GM12878 (cell line): Measurements from ENCODE around the gene HS3ST6. TPM values are rescaled to one million over a fixed set of nuclear protein-coding genes. Genes with fewer than 3 reads are reported as not detected.

Source experiments
- ATAC-seq: fragments of 200-7000 bp; cut with Tn5 transposase; 3 replicates; pipeline ENCODE4 v1.9.1; 2020; ENCODE audit warnings: mild to moderate bottlenecking, moderate library complexity
- BruUV-seq: library from RNA; stranded (reverse); fragments of 400-500 nt; replicated peaks from 2 replicates; lab custom pipeline; 2021; lab: Mats Ljungman, UMichigan
- CTCF ChIA-PET: fragments of 300-600 bp; sonication (Branson Sonifier 250); formaldehyde crosslinking; extraction: SDS; loops from one replicate; lab custom pipeline; 2021; ENCODE audit warnings: inconsistent platforms; lab: Yijun Ruan, JAX
- POLR2A ChIA-PET: fragments of 350-600 bp; formaldehyde crosslinking; extraction: SDS; loops from one replicate; lab custom pipeline; 2021; ENCODE audit warnings: inconsistent platforms; lab: Charles Lee
- RAD21 ChIA-PET: fragments of 300-600 bp; sonication (Branson Sonifier 250); formaldehyde crosslinking; loops from one replicate; lab custom pipeline; 2023; ENCODE audit warnings: antibody characterized with exemption; ENCODE audit not compliant: unreplicated experiment; lab: Charles Lee
- SMC1A ChIA-PET: fragments of 300-600 bp; sonication (Branson Sonifier 250); formaldehyde crosslinking; loops from one replicate; lab custom pipeline; 2023; ENCODE audit not compliant: unreplicated experiment, uncharacterized antibody; lab: Charles Lee
- DNase-seq: peaks from one replicate; pipeline ENCODE4 v3.0.0-alpha.2; 2011; ENCODE audit warnings: low read depth, low spot score
- FAIRE-seq: peaks from 3 replicates; lab custom pipeline; 2011; peaks lifted over from hg19 to GRCh38; lab: Jason Lieb, UNC
- H2AFZ ChIP-seq: 2 replicates; pipeline ENCODE4 v1.6.0; 2011; ENCODE audit warnings: low read depth, low read length, control low read depth; ENCODE audit not compliant: control insufficient read depth
- H3K27ac ChIP-seq: 2 replicates; pipeline ENCODE4 v1.5.1; 2011; ENCODE audit warnings: control low read depth; ENCODE audit not compliant: control insufficient read depth, insufficient read depth
- H3K27me3 ChIP-seq, 2 experiments: replicated peaks in 1 of 2; 2 replicates each; pipeline versions ENCODE4 v1.6.0 to v1.6.1; 2011; ENCODE audit warnings: low read length in 1 of 2; ENCODE audit not compliant: control insufficient read depth in 2 of 2, insufficient read depth in 2 of 2
- H3K36me3 ChIP-seq, 2 experiments: 2 replicates each; pipeline ENCODE4 v1.5.1; 2011; ENCODE audit warnings: low read length in 1 of 2; ENCODE audit not compliant: control insufficient read depth in 2 of 2, insufficient read depth in 2 of 2
- H3K4me1 ChIP-seq: 2 replicates; pipeline ENCODE4 v1.6.1; 2011; ENCODE audit warnings: mild to moderate bottlenecking, low read length, moderate library complexity, mixed read lengths; ENCODE audit not compliant: control insufficient read depth, insufficient read depth
- H3K4me2 ChIP-seq: 2 replicates; pipeline ENCODE4 v1.6.0; 2011; ENCODE audit warnings: control low read depth; ENCODE audit not compliant: control insufficient read depth, insufficient read depth
- H3K4me3 ChIP-seq: fragments of 200-600 bp; sonication (generic); 2 replicates; pipeline ENCODE4 v1.5.1; 2016
- H3K79me2 ChIP-seq: 2 replicates; pipeline ENCODE4 v1.6.0; 2011; ENCODE audit warnings: low read length; ENCODE audit not compliant: control insufficient read depth, insufficient read depth
- H3K9ac ChIP-seq: 2 replicates; pipeline ENCODE4 v1.8.0; 2011; ENCODE audit warnings: low read length, control low read depth, mixed read lengths; ENCODE audit not compliant: control insufficient read depth, insufficient read depth
- H3K9me3 ChIP-seq: replicated peaks from 3 replicates; pipeline ENCODE4 v1.5.1; 2011; ENCODE audit warnings: mild to moderate bottlenecking, low read length; ENCODE audit not compliant: control insufficient read depth, insufficient read depth
- H4K20me1 ChIP-seq: 2 replicates; pipeline ENCODE4 v1.6.0; 2011; ENCODE audit not compliant: control insufficient read depth, insufficient read depth
- CBX5 ChIP-seq: sonication (generic); IDR thresholded peaks from 2 replicates; pipeline ENCODE4 v1.6.1; 2016; ENCODE audit warnings: low read depth, moderate library complexity, mild to moderate bottlenecking, inconsistent platforms
- ETV6 ChIP-seq, 2 experiments: fragments of 450-650 bp in 1 of 2; IDR thresholded peaks in 1 of 2; conservative IDR thresholded peaks in 1 of 2; 2 replicates each; pipeline ENCODE4 v1.6.1; 2014; ENCODE audit warnings: antibody characterized with exemption in 1 of 2, borderline replicate concordance in 1 of 2, low read depth in 1 of 2, mild to moderate bottlenecking in 1 of 2, moderate library complexity in 1 of 2
- PAX5 ChIP-seq: IDR thresholded peaks from 2 replicates; pipeline ENCODE4 v1.6.1; 2011; ENCODE audit warnings: low read depth, low read length, borderline replicate concordance
- POLR2AphosphoS5 ChIP-seq: IDR thresholded peaks from 2 replicates; pipeline ENCODE4 v1.6.1; 2011; ENCODE audit warnings: mild to moderate bottlenecking, low read length, inconsistent platforms
- ZZZ3 ChIP-seq: IDR thresholded peaks from 2 replicates; pipeline ENCODE4 v1.6.1; 2011; ENCODE audit warnings: low read depth; ENCODE audit not compliant: control insufficient read depth, insufficient read length
- WGBS: methylation state at CpG from one replicate; pipeline ENCODE4 v1.1.6; 2016; ENCODE audit warnings: low lambda C conversion rate; ENCODE audit not compliant: insufficient replicate concordance, insufficient coverage; ENCODE audit errors: missing lambda C conversion rate; 5-methylcytosine and 5-hydroxymethylcytosine counted together
- in situ Hi-C: fragments of 300-500 bp; cut with MboI; formaldehyde crosslinking; loops from 9 replicates; pipeline ENCODE4 v1.14.3; 2018; ENCODE audit warnings: mixed read lengths
- intact Hi-C: fragments of 100-400 bp; cut with micrococcal nuclease; formaldehyde crosslinking; loops from one replicate; pipeline ENCODE4 v1.14.2; 2022; ENCODE audit not compliant: unreplicated experiment
- polyA plus RNA-seq, 11 experiments: library from polyadenylated mRNA; depleted of rRNA in 4 of 11; unstranded in 6 of 11; stranded (reverse) in 5 of 11; fragments of >200 nt; fragmentation: Nextera tagmentation in 4 of 11; fragmentation: Illumina TruSeq in 1 of 11; extraction: Ambion mirVana in 4 of 11; extraction: Trizol in 1 of 11; gene quantifications; 1 replicate in 1 of 11; 2 replicates in 10 of 11; pipeline versions ENCODE4 v1.2.1 to v1.2.3, GENCODE V29; 2011 to 2016; ENCODE audit warnings: inconsistent platforms in 2 of 11, missing spikeins in 2 of 11, low read depth in 1 of 11
- total RNA-seq, 4 experiments: library from RNA; depleted of rRNA in 3 of 4; stranded (reverse); fragments of >200 nt in 3 of 4; fragmentation: Illumina TruSeq in 1 of 4; extraction: Trizol in 1 of 4; gene quantifications; 2 replicates each; pipeline versions ENCODE4 v1.2.1 to v1.2.3, GENCODE V29; 2013 to 2021
- TF ChIP-seq, protein P1 (sequence below): fragments of 450-650 bp; IDR thresholded peaks from 2 replicates; pipeline ENCODE4 v1.6.1; 2018; ENCODE audit warnings: borderline replicate concordance, mild to moderate bottlenecking; ENCODE audit not compliant: partially characterized antibody

Gene HS3ST6
- total and polyA plus RNA-seq, 10 of the 15 experiments (the other 5 are each of a cell fraction or from before 2014, with no cell fraction given): not detected

DNA sequence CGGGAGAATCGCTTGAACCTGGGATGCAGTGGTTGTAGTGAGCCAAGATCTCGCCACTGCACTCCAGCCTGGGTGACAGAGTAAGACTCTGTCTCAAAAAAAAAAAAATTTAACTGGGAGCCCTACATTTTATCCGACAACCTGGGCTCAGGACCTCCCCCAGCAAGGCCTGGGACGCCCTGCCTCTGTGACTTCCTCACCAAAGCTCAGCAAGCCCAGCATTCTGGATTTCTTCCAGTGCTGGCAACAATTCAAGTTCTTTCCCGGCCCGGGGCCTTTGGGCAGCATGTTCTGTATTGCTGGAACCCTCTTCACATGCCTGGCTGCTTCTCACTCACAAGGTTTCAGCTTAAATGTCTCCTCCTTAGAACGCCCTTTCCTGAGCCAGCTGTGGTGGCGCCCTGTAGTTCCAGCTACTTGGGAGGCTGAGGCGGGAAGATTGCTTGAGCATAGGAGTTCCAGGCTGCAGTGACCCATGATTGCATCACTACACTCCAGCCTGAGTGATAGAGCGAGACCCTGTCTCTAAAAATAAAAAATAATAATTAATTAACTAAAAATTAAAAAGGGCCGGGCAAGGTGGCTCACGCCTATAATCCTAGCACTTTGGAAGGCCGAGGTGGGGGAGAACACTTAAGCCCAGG, 30.4 kb downstream of the HS3ST6 start:
- SMC1A ChIA-PET: no interaction called here
- DNase-seq: no peak
- Histone ChIP-seq H3K27me3 (no peaks in the 10 kb centered on the region; a peak in 2 of 4 replicates), H3K4me2 (no peak overlapping the region), H4K20me1 (no peaks in the 10 kb centered on the region), H2AFZ (no peak overlapping the region), H3K4me3 (no peak overlapping the region), H3K4me1 (no peaks in the 10 kb centered on the region), H3K36me3 (no peaks in the 10 kb centered on the region), H3K9me3 (no peaks in the 10 kb centered on the region), H3K27ac (no peak overlapping the region), H3K9ac (no peak overlapping the region), H3K79me2 (no peaks in the 10 kb centered on the region)
- no TSS peak for BruUV-seq
- RAD21 ChIA-PET: interaction anchor here (0.9 kb wide), 1 partner anchor 41 kb away, joined by 3 read pairs; no protein-coding TSS in a partner anchor
- no peak for ATAC-seq
- intact Hi-C loops: no loop called here
- WGBS: 35% methylated on average over 14 of the region's 14 CpGs
- CTCF ChIA-PET: no interaction called here
- TF ChIP-seq PAX5 (no peak), POLR2AphosphoS5 (no peak), ZZZ3 (no peak), ETV6 (conservative IDR thresholded peaks at IDR 0.05 in 1 of 2, IDR thresholded peaks at IDR 0.05 in 1 of 2; ENCODE audit: borderline replicate concordance in 1 of 2, low read depth in 1 of 2) (no peak), CBX5 (no peak)
- TF ChIP-seq, protein P1, sequence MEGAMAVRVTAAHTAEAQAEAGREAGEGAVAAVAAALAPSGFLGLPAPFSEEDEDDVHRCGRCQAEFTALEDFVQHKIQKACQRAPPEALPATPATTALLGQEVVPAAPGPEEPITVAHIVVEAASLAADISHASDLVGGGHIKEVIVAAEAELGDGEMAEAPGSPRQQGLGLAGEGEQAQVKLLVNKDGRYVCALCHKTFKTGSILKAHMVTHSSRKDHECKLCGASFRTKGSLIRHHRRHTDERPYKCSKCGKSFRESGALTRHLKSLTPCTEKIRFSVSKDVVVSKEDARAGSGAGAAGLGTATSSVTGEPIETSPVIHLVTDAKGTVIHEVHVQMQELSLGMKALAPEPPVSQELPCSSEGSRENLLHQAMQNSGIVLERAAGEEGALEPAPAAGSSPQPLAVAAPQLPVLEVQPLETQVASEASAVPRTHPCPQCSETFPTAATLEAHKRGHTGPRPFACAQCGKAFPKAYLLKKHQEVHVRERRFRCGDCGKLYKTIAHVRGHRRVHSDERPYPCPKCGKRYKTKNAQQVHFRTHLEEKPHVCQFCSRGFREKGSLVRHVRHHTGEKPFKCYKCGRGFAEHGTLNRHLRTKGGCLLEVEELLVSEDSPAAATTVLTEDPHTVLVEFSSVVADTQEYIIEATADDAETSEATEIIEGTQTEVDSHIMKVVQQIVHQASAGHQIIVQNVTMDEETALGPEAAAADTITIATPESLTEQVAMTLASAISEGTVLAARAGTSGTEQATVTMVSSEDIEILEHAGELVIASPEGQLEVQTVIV: no peak
- no peak for FAIRE-seq
- in situ Hi-C loops: no loop called here
- POLR2A ChIA-PET: no interaction called here
